H1 (cell line): Measurements from ENCODE around the gene OPHN1. TPM values are rescaled to one million over a fixed set of nuclear protein-coding genes. Genes with fewer than 3 reads are reported as not detected.

Experiments
- CTCF ChIA-PET: fragments of 300-600 bp; sonication (Branson Sonifier 250); formaldehyde crosslinking; loops from one replicate; lab custom pipeline; 2021; ENCODE audit not compliant: partially characterized antibody; lab: Charles Lee
- POLR2A ChIA-PET: fragments of 300-600 bp; sonication (Branson Sonifier 250); formaldehyde crosslinking; loops from one replicate; lab custom pipeline; 2021; ENCODE audit warnings: inconsistent platforms; ENCODE audit not compliant: partially characterized antibody; lab: Charles Lee
- DNase-seq, 2 experiments: peaks; one replicate each; pipeline versions ENCODE4 v3.0.0 to v3.0.0-alpha.2; 2010 to 2022; ENCODE audit warnings: low spot score in 2 of 2, low read depth in 1 of 2, mixed read lengths in 1 of 2
- FAIRE-seq: peaks from 2 replicates; lab custom pipeline; 2011; peaks lifted over from hg19 to GRCh38; lab: Jason Lieb, UNC
- H2AFZ ChIP-seq: 2 replicates; pipeline ENCODE4 v1.8.1; 2012; ENCODE audit warnings: low read length, inconsistent platforms
- H2AK5ac ChIP-seq: 2 replicates; pipeline ENCODE4 v1.6.1; 2013; ENCODE audit warnings: low read depth, low read length
- H2BK120ac ChIP-seq: replicated peaks from 2 replicates; pipeline ENCODE3; 2013; ENCODE audit warnings: low read depth, low read length, inconsistent platforms
- H2BK12ac ChIP-seq: 2 replicates; pipeline ENCODE4 v1.6.1; 2013; ENCODE audit warnings: low read depth, low read length
- H2BK15ac ChIP-seq: 2 replicates; pipeline ENCODE4 v1.6.1; 2013; ENCODE audit warnings: low read length
- H2BK20ac ChIP-seq: 2 replicates; pipeline ENCODE4 v1.6.1; 2013; ENCODE audit warnings: low read length
- H2BK5ac ChIP-seq: 2 replicates; pipeline ENCODE4 v1.6.1; 2013; ENCODE audit warnings: low read depth, low read length
- H3K14ac ChIP-seq: 2 replicates; pipeline ENCODE4 v1.6.1; 2013; ENCODE audit warnings: inconsistent platforms; ENCODE audit not compliant: insufficient read length
- H3K18ac ChIP-seq: 2 replicates; pipeline ENCODE4 v1.6.1; 2013; ENCODE audit warnings: low read length; ENCODE audit errors: extremely low read depth
- H3K23ac ChIP-seq: 2 replicates; pipeline ENCODE4 v1.6.1; 2013; ENCODE audit warnings: inconsistent platforms; ENCODE audit not compliant: insufficient read length
- H3K23me2 ChIP-seq: 2 replicates; pipeline ENCODE4 v1.6.1; 2013; ENCODE audit warnings: low read depth, low read length
- H3K27ac ChIP-seq: 2 replicates; pipeline ENCODE4 v1.6.1; 2011; ENCODE audit warnings: low read depth, low read length, inconsistent platforms
- H3K27me3 ChIP-seq, 4 experiments: replicated peaks in 1 of 4; 1 replicate in 1 of 4; 2 replicates in 3 of 4; pipeline versions ENCODE4 v1.6.1 to v1.8.1; 2011 to 2013; ENCODE audit warnings: low read length in 3 of 4, mild to moderate bottlenecking in 3 of 4, inconsistent platforms in 2 of 4, mixed read lengths in 2 of 4, moderate library complexity in 1 of 4; ENCODE audit not compliant: control insufficient read depth in 3 of 4, insufficient read depth in 3 of 4; ENCODE audit errors: extremely low read depth in 1 of 4
- H3K36me3 ChIP-seq, 4 experiments: 2 replicates each; pipeline versions ENCODE4 v1.6.1 to v1.8.1; 2011 to 2013; ENCODE audit warnings: mild to moderate bottlenecking in 4 of 4, low read length in 3 of 4, moderate library complexity in 2 of 4, control low read depth in 1 of 4, inconsistent platforms in 1 of 4; ENCODE audit not compliant: insufficient read depth in 4 of 4, control insufficient read depth in 2 of 4
- H3K4ac ChIP-seq: replicated peaks from 2 replicates; pipeline ENCODE3; 2013; ENCODE audit warnings: low read length, low read depth, mixed read lengths, inconsistent platforms; ENCODE audit not compliant: insufficient read length
- H3K4me1 ChIP-seq, 4 experiments: replicated peaks in 1 of 4; 1 replicate in 1 of 4; 2 replicates in 3 of 4; pipeline versions ENCODE4 v1.6.1 to v1.8.1; 2011 to 2013; ENCODE audit warnings: low read length in 3 of 4, inconsistent platforms in 2 of 4, mixed read lengths in 1 of 4; ENCODE audit not compliant: insufficient read depth in 4 of 4, control insufficient read depth in 3 of 4
- H3K4me2 ChIP-seq, 2 experiments: 2 replicates each; pipeline versions ENCODE4 v1.6.1 to v1.8.1; 2011 to 2013; ENCODE audit warnings: low read depth in 2 of 2, low read length in 2 of 2, control low read depth in 1 of 2, inconsistent platforms in 1 of 2, mild to moderate bottlenecking in 1 of 2; ENCODE audit not compliant: insufficient read depth in 1 of 2
- H3K4me3 ChIP-seq, 4 experiments: fragments of 200-600, 300-600 bp in 1 of 4; sonication (generic), shearing (Covaris generic), sonication (Bioruptor Twin) in 1 of 4; 2 replicates each; pipeline versions ENCODE4 v1.5.1 to v1.8.1; 2011 to 2016; ENCODE audit warnings: low read length in 4 of 4, low read depth in 3 of 4, control low read depth in 2 of 4, inconsistent platforms in 2 of 4, mild to moderate bottlenecking in 2 of 4, mixed read lengths in 1 of 4, moderate library complexity in 1 of 4; ENCODE audit not compliant: insufficient read depth in 2 of 4; ENCODE audit errors: extremely low read depth in 1 of 4
- H3K56ac ChIP-seq: replicated peaks from 2 replicates; pipeline ENCODE3; 2013; ENCODE audit warnings: low read depth, mild to moderate bottlenecking, mixed read lengths, low read length, inconsistent platforms; ENCODE audit not compliant: insufficient read length
- H3K79me1 ChIP-seq: 2 replicates; pipeline ENCODE4 v1.6.1; 2013; ENCODE audit warnings: low read depth, low read length, control low read depth
- H3K79me2 ChIP-seq, 2 experiments: 2 replicates each; pipeline versions ENCODE4 v1.6.1 to v1.8.1; 2012 to 2013; ENCODE audit warnings: low read length in 2 of 2, mild to moderate bottlenecking in 2 of 2, inconsistent platforms in 1 of 2; ENCODE audit not compliant: insufficient read depth in 2 of 2, control insufficient read depth in 1 of 2
- H3K9ac ChIP-seq, 4 experiments: replicated peaks in 1 of 4; 1 replicate in 1 of 4; 2 replicates in 3 of 4; pipeline versions ENCODE4 v1.6.1 to v1.8.1; 2011 to 2013; ENCODE audit warnings: low read depth in 3 of 4, low read length in 3 of 4, control low read depth in 2 of 4, mild to moderate bottlenecking in 2 of 4, moderate library complexity in 2 of 4, inconsistent platforms in 1 of 4; ENCODE audit errors: extremely low read depth in 1 of 4
- H3K9me3 ChIP-seq, 2 experiments: 2 replicates each; pipeline versions ENCODE4 v1.6.1 to v1.8.1; 2012 to 2013; ENCODE audit warnings: mild to moderate bottlenecking in 2 of 2, moderate library complexity in 2 of 2, control low read depth in 1 of 2, inconsistent platforms in 1 of 2, low read depth in 1 of 2, low read length in 1 of 2, mixed read lengths in 1 of 2; ENCODE audit not compliant: insufficient read depth in 2 of 2
- H4K20me1 ChIP-seq, 2 experiments: replicated peaks in 1 of 2; 2 replicates each; pipeline versions ENCODE3 to v1.8.1; 2011 to 2013; ENCODE audit warnings: inconsistent platforms in 2 of 2, low read length in 2 of 2, mild to moderate bottlenecking in 1 of 2; ENCODE audit not compliant: insufficient read depth in 2 of 2, control insufficient read depth in 1 of 2
- H4K5ac ChIP-seq: 2 replicates; pipeline ENCODE4 v1.6.1; 2013; ENCODE audit warnings: low read length, low read depth, mixed read lengths, inconsistent platforms; ENCODE audit not compliant: insufficient read length
- H4K8ac ChIP-seq: 2 replicates; pipeline ENCODE4 v1.8.0; 2013; ENCODE audit warnings: mild to moderate bottlenecking, moderate library complexity, low read length, inconsistent platforms; ENCODE audit not compliant: insufficient read depth; ENCODE audit errors: extremely low read depth
- H4K91ac ChIP-seq: replicated peaks from 2 replicates; pipeline ENCODE3; 2013; ENCODE audit warnings: low read length, mixed read lengths, inconsistent platforms; ENCODE audit not compliant: insufficient read length
- BACH1 ChIP-seq: IDR thresholded peaks from 2 replicates; pipeline ENCODE4 v1.6.1; 2012; ENCODE audit warnings: low read length, improper control_type of control experiment
- CBX8 ChIP-seq: fragments of 300-800, 300-1000 bp; sonication (generic); IDR thresholded peaks from 2 replicates; pipeline ENCODE4 v1.7.1; 2016; ENCODE audit warnings: low read depth, low read length, borderline replicate concordance
- EZH2 ChIP-seq: fragments of 200-600 bp; sonication (generic); IDR thresholded peaks from 2 replicates; pipeline ENCODE4 v1.7.1; 2012; ENCODE audit warnings: low read depth, mild to moderate bottlenecking, moderate library complexity, low read length, inconsistent platforms; ENCODE audit not compliant: severe bottlenecking
- KDM1A ChIP-seq: fragments of 200-600, 300-600 bp; sonication (generic); IDR thresholded peaks from 2 replicates; pipeline ENCODE4 v1.7.1; 2016; ENCODE audit warnings: mild to moderate bottlenecking, low read length, borderline replicate concordance
- PHF8 ChIP-seq: fragments of 200-600 bp; sonication (generic); conservative IDR thresholded peaks from 2 replicates; pipeline ENCODE4 v1.7.1; 2012; ENCODE audit warnings: low read depth, mild to moderate bottlenecking, inconsistent platforms, low read length, moderate library complexity
- POU5F1 ChIP-seq: IDR thresholded peaks from 2 replicates; pipeline ENCODE4 v1.6.1; 2011; ENCODE audit warnings: low read depth, mild to moderate bottlenecking, low read length, moderate library complexity
- RAD21 ChIP-seq, 2 experiments: IDR thresholded peaks in 1 of 2; conservative IDR thresholded peaks in 1 of 2; 2 replicates each; pipeline ENCODE4 v1.6.1; 2011; ENCODE audit warnings: low read depth in 2 of 2, low read length in 2 of 2, improper control_type of control experiment in 1 of 2, inconsistent platforms in 1 of 2, mild to moderate bottlenecking in 1 of 2, moderate library complexity in 1 of 2
- SIX5 ChIP-seq: IDR thresholded peaks from 2 replicates; pipeline ENCODE4 v1.6.1; 2011; ENCODE audit warnings: mild to moderate bottlenecking, low read depth, low read length
- SP1 ChIP-seq: IDR thresholded peaks from 2 replicates; pipeline ENCODE4 v1.6.1; 2011; ENCODE audit warnings: low read depth, low read length
- SUZ12 ChIP-seq: fragments of 200-600 bp; sonication (generic); IDR thresholded peaks from 2 replicates; pipeline ENCODE4 v1.6.1; 2012; ENCODE audit warnings: mild to moderate bottlenecking, inconsistent platforms, low read length, moderate library complexity, mixed read lengths
- YY1 ChIP-seq: IDR thresholded peaks from 2 replicates; pipeline ENCODE4 v1.6.1; 2011; ENCODE audit warnings: low read depth, mild to moderate bottlenecking, low read length
- WGBS, 2 experiments: shearing (Covaris generic) in 1 of 2; methylation state at CpG; one replicate each; pipeline versions ENCODE4 v1.1.6 to v1.1.7; 2013 to 2015; ENCODE audit warnings: low lambda C conversion rate in 2 of 2, mixed read lengths in 2 of 2, inconsistent platforms in 1 of 2, low coverage in 1 of 2, missing lambda C conversion rate in 1 of 2; ENCODE audit not compliant: insufficient replicate concordance in 2 of 2, insufficient coverage in 1 of 2, insufficient read length in 1 of 2; ENCODE audit errors: extremely low coverage in 1 of 2, missing lambda C conversion rate in 1 of 2; 5-methylcytosine and 5-hydroxymethylcytosine counted together
- polyA plus RNA-seq, 7 experiments: library from polyadenylated mRNA; depleted of rRNA in 3 of 7; stranded (reverse) in 5 of 7; unstranded in 2 of 7; fragments of >200 nt in 5 of 7; fragments of 200-250 nt in 2 of 7; gene quantifications; 1 replicate in 5 of 7; 2 replicates in 1 of 7; 4 replicates in 1 of 7; pipeline versions ENCODE4 v1.2.1 to v1.2.3, GENCODE V29; 2011 to 2013; ENCODE audit warnings: missing spikeins in 2 of 7, mixed read lengths in 2 of 7
- total RNA-seq: library from RNA; stranded (reverse); fragmentation: NEBNext Ultra II Directional; extraction: Animal tissue kit (Norgen Biotek cat#: 25700); gene quantifications from 2 replicates; pipeline ENCODE4 v1.2.1, GENCODE V29; 2021
- TF ChIP-seq, protein P1 (sequence below): IDR thresholded peaks from 2 replicates; pipeline ENCODE4 v1.6.1; 2012; ENCODE audit warnings: inconsistent platforms

OPHN1 gene
- total and polyA plus RNA-seq, 2 of the 8 experiments (the other 6 are each of a cell fraction or from before 2014, with no cell fraction given): 1.2 to 3.5 TPM

GRCh38 chrX:68254738-68255645, 178.3 kb downstream of the OPHN1 start:
- no peaks in the 10 kb centered on the region for H3K27me3 ChIP-seq
- H3K14ac ChIP-seq: no peak overlapping the region
- ChIA-PET POLR2A (no interaction called here), CTCF (interaction anchor here (0.6 to 1.2 kb wide), 2 partner anchors 17 kb away, joined by 3 read pairs; no protein-coding TSS in a partner anchor)
- H4K5ac ChIP-seq: no peak overlapping the region
- H2AFZ ChIP-seq: no peak overlapping the region
- no peak overlapping the region for H2BK15ac ChIP-seq
- FAIRE-seq: no peak
- no peaks in the 10 kb centered on the region for H3K79me1 ChIP-seq
- no peaks in the 10 kb centered on the region for H3K23me2 ChIP-seq
- no peak overlapping the region for H2BK20ac ChIP-seq
- H3K4ac ChIP-seq: no peak overlapping the region
- no peak overlapping the region for H3K56ac ChIP-seq
- no peak overlapping the region for H4K91ac ChIP-seq
- no peaks in the 10 kb centered on the region for H4K20me1 ChIP-seq
- no peak overlapping the region for H3K4me2 ChIP-seq
- H3K79me2 ChIP-seq: no peaks in the 10 kb centered on the region
- H3K9ac ChIP-seq: no peak overlapping the region
- no peaks in the 10 kb centered on the region for H3K36me3 ChIP-seq
- H2AK5ac ChIP-seq: no peak overlapping the region
- no peak for DNase-seq
- WGBS, 2 experiments: 93% methylated on average over 10 of the region's 11 CpGs; no CpG with 5 or more reads in 1 of the 2 experiments
- H3K9me3 ChIP-seq: no peaks in the 10 kb centered on the region
- H3K27ac ChIP-seq: no peak overlapping the region
- H3K18ac ChIP-seq: no peak overlapping the region
- H3K4me3 ChIP-seq: no peak overlapping the region
- H2BK5ac ChIP-seq: no peak overlapping the region
- no peak overlapping the region for H3K23ac ChIP-seq
- H4K8ac ChIP-seq: no peak overlapping the region
- no peaks in the 10 kb centered on the region for H3K4me1 ChIP-seq
- no peak overlapping the region for H2BK120ac ChIP-seq
- H2BK12ac ChIP-seq: no peak overlapping the region
- TF ChIP-seq SUZ12 (no peak), POU5F1 (no peak), SP1 (no peak), BACH1 (no peak), RAD21 (IDR thresholded peaks at IDR 0.05 in 1 of 2, conservative IDR thresholded peaks at IDR 0.05 in 1 of 2; ENCODE audit: low read depth in 2 of 2, low read length in 2 of 2) (no peak), KDM1A (no peak), CBX8 (no peak), EZH2 (no peak), SIX5 (no peak), PHF8 (no peak), YY1 (no peak)
- TF ChIP-seq, protein P1, sequence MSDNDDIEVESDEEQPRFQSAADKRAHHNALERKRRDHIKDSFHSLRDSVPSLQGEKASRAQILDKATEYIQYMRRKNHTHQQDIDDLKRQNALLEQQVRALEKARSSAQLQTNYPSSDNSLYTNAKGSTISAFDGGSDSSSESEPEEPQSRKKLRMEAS: no peak
